Calu3 (cell line): ENCODE measurements around the gene FAN1. TPM values are rescaled to one million over a fixed set of nuclear protein-coding genes. Genes with fewer than 3 reads are reported as not detected.

ENCODE experiments used
- BruUV-seq: library from RNA; stranded (reverse); fragments of 400-500 nt; replicated peaks from 2 replicates; lab custom pipeline; 2021; lab: Mats Ljungman, UMichigan
- CTCF ChIA-PET: fragments of 300-600 bp; sonication (Branson Sonifier 250); formaldehyde crosslinking; loops from one replicate; lab custom pipeline; 2022; ENCODE audit warnings: antibody characterized with exemption; lab: Charles Lee
- DNase-seq: peaks from one replicate; pipeline ENCODE4 v3.0.0; 2022
- H3K27ac Mint-ChIP-seq: one replicate; pipeline ENCODE4 v1.8.0; 2022; ENCODE audit warnings: mixed read lengths; ENCODE audit not compliant: unreplicated experiment
- H3K27me3 Mint-ChIP-seq: one replicate; pipeline ENCODE4 v1.8.0; 2022; ENCODE audit warnings: mixed read lengths; ENCODE audit not compliant: unreplicated experiment
- H3K36me3 Mint-ChIP-seq: one replicate; pipeline ENCODE4 v1.8.0; 2022; ENCODE audit warnings: mild to moderate bottlenecking, moderate library complexity, mixed read lengths; ENCODE audit not compliant: insufficient read depth, unreplicated experiment
- H3K4me1 Mint-ChIP-seq: one replicate; pipeline ENCODE4 v1.8.0; 2022; ENCODE audit warnings: mild to moderate bottlenecking, low read depth, mixed read lengths; ENCODE audit not compliant: unreplicated experiment
- H3K4me3 Mint-ChIP-seq: one replicate; pipeline ENCODE4 v1.8.0; 2022; ENCODE audit warnings: mild to moderate bottlenecking, low read depth, moderate library complexity, mixed read lengths; ENCODE audit not compliant: unreplicated experiment
- H3K9me3 Mint-ChIP-seq: one replicate; pipeline ENCODE4 v1.8.0; 2022; ENCODE audit warnings: low read depth, mixed read lengths; ENCODE audit not compliant: unreplicated experiment
- CTCF ChIP-seq: fragments of 200-600 bp; IDR thresholded peaks from one replicate; pipeline ENCODE4 v1.8.0; 2022; ENCODE audit warnings: antibody characterized with exemption; ENCODE audit not compliant: unreplicated experiment
- intact Hi-C: fragments of 100-400 bp; cut with micrococcal nuclease; formaldehyde crosslinking; loops from one replicate; pipeline ENCODE4 v1.10.0; 2022; ENCODE audit not compliant: unreplicated experiment
- total RNA-seq: library from RNA; stranded (reverse); gene quantifications from 2 replicates; pipeline ENCODE4 v1.2.3, GENCODE V29; 2022

The FAN1 gene
- total RNA-seq, 1 experiment from 2014 or later = 6.3 TPM

GRCh38 chr15:30913761-30914160 is 10.0 kb downstream of the FAN1 start:
- intact Hi-C loops = no loop called here

GRCh38 chr15:30917013-30917412 is 13.3 kb downstream of the FAN1 start:
- no peaks in the 10 kb centered on the region for H3K9me3 Mint-ChIP-seq

More at GRCh38 chr15:30913761-30914160, 10.0 kb downstream of the FAN1 start:
- CTCF ChIA-PET = no interaction called here
- H3K36me3 Mint-ChIP-seq = no peaks in the 10 kb centered on the region
- H3K4me3 Mint-ChIP-seq = no peak overlapping the region
- no peaks in the 10 kb centered on the region for H3K9me3 Mint-ChIP-seq
- no peaks in the 10 kb centered on the region for H3K27me3 Mint-ChIP-seq
- no TSS peak for BruUV-seq
- no peak for DNase-seq
- H3K4me1 Mint-ChIP-seq = no peaks in the 10 kb centered on the region
- no peak overlapping the region for H3K27ac Mint-ChIP-seq
- no peak for TF ChIP-seq CTCF

GRCh38 chr15:30917675-30918074 is 14.0 kb downstream of the FAN1 start:
- TF ChIP-seq CTCF = no peak
- Mint-ChIP-seq H3K4me1 (no peaks in the 10 kb centered on the region), H3K9me3 (no peaks in the 10 kb centered on the region), H3K27ac (no peak overlapping the region), H3K4me3 (no peak overlapping the region), H3K27me3 (no peaks in the 10 kb centered on the region), H3K36me3 (peaks cover 5% of the 10 kb centered on the region)
- CTCF ChIA-PET = no interaction called here
- DNase-seq = no peak
- intact Hi-C loops = no loop called here
- BruUV-seq = no TSS peak

More at GRCh38 chr15:30917013-30917412, 13.3 kb downstream of the FAN1 start:
- Mint-ChIP-seq H3K36me3 (peaks cover 5% of the 10 kb centered on the region), H3K27ac (no peak overlapping the region), H3K4me3 (no peak overlapping the region), H3K4me1 (no peaks in the 10 kb centered on the region), H3K27me3 (no peaks in the 10 kb centered on the region)
- CTCF ChIA-PET = no interaction called here
- intact Hi-C loops = no loop called here
- DNase-seq = no peak
- no TSS peak for BruUV-seq
- no peak for TF ChIP-seq CTCF

- no TSS peak for BruUV-seq
- Mint-ChIP-seq H3K27me3 (no peaks in the 10 kb centered on the region), H3K4me3 (no peak overlapping the region), H3K27ac (no peak overlapping the region), H3K4me1 (no peaks in the 10 kb centered on the region), H3K9me3 (no peaks in the 10 kb centered on the region), H3K36me3 (peaks cover 5% of the 10 kb centered on the region)
- no peak for DNase-seq
- no peak for TF ChIP-seq CTCF
- intact Hi-C loops = no loop called here
- CTCF ChIA-PET = no interaction called here
Measured at GRCh38 chr15:30918366-30918765, 14.7 kb downstream of the FAN1 start.
